HG03060 (cell line): ENCODE results near the gene LRBA.
"Not testable (repeated sequence)": the region's sequence is repeated elsewhere in the genome, so short reads cannot be mapped to it uniquely, and the experiment has no call there.

Experiments used
- ATAC-seq: cut with Tn5 transposase; IDR thresholded peaks from one replicate; pipeline ENCODE4 v1.9.1; 2021; ENCODE audit warnings: low read depth, moderate number of reproducible peaks; ENCODE audit not compliant: unreplicated experiment

The LRBA gene

DNA sequence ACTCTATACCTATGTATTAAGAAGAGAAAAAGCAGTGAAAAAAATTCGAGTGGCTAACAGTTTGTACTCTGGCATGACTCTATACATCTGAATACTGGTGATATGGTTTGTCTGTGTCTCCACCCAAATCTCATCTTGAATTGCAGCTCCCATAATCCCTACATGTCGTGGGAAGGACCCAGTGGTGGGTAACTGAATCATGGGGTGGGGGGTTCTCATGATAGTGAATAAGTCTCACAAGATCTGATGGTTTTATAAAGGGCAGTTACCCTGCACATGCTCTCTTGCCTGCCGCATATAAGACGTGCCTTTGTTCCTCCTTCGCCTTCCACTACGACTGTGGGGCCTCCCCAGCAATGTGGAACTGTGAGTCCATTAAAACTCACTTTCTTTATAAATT, 70.4 kb downstream of the LRBA start:
- no peak for ATAC-seq

DNA sequence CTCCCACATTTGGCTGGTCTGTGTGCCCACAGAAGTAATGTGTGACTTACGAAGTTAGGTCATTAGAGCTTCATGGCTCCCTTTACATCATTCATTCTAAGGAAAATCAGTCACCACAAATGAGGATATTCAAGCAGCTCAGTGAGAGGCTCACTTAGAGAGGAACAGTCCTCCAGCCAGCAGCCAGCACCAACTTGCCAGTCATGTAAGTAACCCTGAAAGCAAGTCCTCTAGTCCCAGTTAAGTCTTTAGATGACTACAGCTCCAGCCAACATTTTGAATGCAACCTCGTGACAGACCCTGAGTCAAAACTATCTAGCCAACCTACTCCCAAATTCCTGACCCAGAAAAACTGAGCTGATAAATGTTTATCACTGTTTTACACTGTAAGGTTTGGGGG, 71.3 kb downstream of the LRBA start:
- no peak for ATAC-seq

DNA sequence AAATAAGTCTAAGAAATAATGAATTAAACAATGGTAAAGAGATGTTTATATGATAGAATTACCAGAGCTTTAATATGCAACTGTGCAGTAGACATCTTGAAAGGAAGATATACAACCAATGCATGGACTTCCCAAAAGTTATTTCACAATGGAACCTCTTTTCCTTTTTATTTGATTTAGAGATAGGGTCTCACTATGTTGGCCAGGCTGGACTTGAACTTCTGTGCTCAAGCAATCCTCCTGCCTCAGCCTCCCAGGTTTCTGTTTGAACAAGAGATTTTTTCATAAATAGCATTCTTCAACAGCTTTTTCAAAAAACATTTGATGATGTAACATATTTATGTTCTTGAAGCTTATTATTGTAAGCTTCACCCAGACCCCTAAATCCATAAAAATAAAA, 72.0 kb downstream of the LRBA start:
- ATAC-seq: no peak

DNA sequence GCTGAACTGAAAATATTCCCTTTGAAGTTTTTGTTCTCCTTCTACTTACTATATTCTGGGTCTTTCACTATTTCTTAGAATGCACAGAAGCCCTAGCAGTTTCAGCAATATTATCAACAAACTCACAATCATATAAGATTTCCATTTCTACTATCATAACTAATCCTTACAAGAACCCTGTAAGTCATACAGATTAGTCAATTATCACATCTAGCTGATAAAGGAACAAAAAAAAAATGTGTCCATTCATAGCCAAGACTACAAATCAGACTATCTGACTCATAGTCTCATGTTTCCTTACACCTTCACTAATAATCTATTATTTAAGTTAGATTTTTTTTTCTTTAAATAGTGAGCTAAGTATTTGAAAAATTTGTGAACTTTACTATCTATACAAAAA, 72.5 kb downstream of the LRBA start:
- ATAC-seq: no peak

DNA sequence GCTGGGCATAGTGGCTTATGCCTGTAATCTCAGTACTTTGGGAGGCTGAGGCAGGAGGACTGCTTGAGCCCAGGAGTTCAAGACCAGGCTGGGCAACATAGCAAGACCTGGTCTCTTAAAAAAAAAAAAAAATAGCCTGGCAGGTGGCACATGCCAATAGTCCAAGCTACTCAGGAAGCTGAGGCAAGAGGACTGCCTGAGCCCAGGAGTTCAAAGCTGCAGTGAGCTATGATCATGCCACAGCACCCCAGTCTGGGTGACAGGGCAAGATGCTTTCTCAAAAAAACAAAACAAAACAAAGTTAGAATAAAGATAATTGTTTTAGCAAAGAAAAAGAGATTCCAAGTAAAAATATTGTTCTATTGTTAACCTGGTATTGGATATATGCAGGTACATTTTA, 75.0 kb downstream of the LRBA start:
- ATAC-seq: no peak

DNA sequence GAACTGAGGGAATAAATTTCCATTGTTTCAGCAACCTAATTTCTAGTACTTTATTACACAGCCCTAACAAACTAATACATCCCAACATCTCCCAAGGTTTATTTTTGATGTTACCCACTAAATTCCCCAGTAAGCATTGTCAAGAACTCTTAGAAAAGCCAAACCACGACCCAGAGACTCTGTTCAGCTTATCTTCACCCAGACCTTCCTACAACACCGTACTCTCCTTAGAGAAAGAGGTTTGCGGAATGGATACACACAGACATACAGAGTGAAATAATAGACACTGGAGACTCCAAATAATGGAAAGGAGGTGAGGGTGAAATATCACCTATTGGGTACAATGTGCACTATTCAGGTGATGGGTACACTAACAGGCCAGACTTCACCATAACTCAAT, 75.6 kb downstream of the LRBA start:
- no peak for ATAC-seq

DNA sequence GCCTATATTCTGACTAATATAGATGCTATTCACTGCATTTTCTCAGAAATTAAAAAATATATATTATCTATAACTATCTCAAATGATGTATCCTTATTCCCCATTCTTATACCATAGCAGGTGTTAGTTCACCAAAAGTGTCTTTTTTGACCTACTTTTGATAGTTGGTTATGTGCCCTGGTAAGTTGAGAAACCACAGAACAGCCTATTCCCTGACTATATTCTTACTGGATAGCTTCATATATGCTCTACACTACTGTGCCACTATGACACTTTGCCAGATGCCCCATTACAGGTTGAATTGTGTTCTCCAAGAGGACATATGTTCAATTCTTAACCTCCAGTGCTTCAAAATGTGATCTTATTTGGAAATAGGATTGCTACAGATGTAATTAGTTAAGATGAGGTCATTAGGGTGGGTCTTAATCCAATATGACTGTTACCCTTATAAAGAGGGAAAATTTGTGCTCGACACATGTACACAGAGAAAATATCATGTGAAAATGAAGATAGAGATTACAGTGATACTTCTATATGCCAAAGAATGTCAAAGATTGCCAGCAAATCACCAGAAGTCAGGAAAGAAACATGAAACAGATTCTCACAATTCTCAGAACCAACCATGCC, 76.1 kb downstream of the LRBA start:
- ATAC-seq: no peak

DNA sequence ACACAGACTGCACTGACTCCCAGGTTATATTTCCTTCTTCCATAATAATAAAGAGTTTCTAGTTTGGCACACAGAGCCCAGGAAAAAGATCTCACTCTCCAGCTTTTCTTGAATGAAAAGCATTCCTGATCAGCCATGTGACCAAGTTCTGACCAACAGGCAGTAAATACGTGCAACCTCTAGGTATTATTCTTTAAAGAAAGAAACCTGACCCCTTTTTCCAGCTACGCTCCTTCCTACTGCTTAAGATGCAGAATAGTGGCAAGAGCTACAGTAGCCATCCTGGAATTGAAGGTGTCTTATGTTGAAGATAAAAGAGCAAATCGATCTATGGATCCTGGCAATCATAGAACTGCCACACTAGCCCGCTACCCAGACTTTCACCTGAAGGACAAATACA, 76.7 kb downstream of the LRBA start:
- ATAC-seq: no peak

DNA sequence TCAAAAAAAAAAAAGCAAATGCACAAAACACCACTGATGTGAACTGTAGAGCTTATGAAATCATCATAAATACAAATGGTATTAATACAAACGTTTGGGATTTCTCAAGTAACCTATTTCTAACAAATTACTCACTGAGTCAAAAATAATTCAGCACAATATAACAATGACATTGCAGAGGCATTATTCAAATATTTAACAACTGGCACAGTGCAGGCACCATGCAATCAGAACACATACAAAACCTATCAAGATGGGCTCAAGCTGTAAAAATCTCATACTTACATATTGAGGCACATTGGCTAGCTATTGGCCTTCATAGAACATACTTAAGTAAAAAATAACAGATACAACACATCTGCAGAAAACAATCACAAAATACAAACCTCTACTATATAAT, 81.1 kb downstream of the LRBA start:
- no peak for ATAC-seq

DNA sequence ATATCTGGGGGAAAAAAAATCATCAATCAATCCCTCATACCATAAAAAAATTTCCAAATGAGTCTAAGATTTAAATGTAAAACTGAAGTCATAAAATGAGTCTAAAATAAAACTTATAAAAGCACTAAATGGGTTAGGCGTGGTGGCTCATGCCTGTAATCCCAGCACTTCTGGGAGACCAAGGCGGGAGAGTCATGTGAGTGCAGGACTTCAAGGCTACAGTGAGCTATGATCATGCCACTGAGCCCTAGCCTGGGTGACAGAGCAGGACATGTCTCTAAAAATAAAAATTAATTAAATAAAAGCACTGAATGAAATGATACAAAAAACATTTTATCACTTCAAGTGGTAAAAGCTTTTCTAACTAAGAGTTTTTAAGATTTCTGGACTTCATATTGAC, 83.3 kb downstream of the LRBA start:
- no peak for ATAC-seq

DNA sequence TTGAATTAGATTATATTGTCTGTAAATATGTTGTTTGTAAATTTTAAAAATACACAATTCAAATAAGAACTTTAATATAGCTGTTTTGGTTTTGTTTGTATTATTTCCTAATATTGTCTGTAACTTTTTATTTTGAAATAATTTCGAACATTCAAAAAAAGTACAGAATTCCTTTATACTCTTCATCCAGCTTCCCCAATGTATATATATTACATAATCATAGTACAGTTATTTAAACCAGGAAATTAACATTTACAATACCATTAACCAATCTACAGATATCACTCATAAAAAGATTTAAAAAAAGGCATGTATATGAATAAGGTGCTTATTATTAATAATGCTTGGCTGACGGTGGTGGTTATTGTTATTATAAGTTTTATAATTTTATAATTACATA, 84.1 kb downstream of the LRBA start:
- ATAC-seq: no peak

DNA sequence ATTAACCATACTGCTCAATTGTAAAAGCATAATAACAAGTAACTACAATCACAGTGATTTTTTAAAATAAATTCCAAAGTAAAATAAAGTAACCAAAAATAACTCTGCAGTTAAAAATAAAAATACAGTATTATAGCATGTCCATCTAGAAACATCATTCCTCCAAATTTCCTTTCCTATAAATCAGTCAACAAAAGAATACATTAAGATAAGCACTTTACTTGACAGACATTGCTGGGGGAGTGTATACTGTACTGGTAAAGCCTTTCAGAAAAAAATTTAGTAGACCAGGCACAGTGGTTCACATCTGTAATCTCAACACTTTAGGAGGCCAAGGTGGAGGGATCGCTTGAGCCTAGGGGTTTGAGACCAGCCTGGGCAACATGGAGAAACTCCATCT, 91.1 kb downstream of the LRBA start:
- no peak for ATAC-seq

DNA sequence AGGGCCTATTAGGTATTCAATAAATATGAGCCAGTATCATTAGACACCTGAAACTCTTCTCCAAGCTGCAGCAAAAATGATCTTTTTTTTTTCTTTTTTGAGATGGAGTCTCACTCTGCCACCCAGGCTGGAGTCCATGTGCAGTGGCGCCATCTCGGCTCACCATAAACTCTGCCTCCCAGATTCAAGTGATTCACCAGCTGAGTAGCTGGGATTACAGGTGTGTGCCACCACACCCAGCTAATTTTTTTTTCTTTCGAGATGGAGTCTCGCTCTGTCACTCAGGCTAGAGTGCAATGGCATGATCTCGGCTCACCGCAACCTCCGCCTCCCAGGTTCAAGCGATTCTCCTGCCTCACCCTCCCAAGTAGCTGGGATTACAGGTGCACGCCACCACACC, 93.6 kb downstream of the LRBA start:
- ATAC-seq: not testable (repeated sequence)

DNA sequence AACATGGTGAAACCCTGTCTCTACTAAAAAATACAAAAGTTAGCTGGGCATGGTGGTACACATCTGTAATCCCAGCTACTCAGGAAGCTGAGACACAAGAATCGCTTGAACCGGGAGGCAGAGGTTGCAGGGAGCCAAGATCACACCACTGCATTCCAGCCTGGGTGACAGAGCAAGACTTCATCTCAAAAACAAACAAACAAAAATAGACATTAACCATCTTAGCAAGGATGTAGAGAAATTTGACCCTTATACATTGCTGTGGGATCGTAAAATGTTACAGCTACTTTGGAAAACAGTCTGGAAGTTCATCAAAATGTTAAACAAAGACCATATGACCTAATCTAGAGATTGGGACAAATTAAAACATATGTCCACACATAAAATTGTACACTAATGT, 96.5 kb downstream of the LRBA start:
- not testable (repeated sequence) for ATAC-seq

DNA sequence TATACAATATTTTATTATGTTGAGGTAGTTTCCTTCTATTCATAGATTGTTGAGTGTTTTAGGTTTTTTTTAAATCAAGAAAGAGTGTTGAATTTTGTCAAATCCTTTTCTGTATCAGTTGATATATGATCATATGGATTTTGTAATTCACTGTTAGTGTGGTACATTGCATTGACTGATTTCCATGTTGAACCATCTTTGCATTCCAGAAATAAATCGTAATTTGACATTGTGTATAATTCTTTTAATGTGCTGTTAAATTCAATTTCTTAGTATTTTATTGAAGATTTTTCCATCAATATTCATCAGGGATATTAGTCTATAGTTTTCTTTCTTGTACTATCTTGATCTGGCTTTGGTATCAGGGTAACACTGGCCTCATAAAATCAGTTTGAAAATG, 103.8 kb downstream of the LRBA start:
- no peak for ATAC-seq

DNA sequence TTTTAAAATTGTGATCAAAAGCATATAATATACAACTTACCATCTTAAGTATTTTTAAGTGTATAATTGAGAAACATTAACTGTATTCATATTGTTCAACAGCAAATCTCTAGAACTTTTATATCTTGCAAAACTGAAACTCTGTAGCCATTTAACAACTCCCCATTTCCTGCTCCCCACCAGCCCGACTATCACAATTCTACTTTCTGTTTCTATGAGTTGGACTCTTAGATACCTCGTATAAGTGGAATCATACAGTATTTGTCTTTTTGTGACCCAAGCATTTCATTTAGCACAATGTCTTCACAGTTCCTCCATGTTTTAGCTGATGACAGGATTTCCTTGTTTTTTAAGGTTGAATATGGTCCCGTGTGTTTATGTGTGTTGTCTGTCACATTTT, 106.0 kb downstream of the LRBA start:
- no peak for ATAC-seq

DNA sequence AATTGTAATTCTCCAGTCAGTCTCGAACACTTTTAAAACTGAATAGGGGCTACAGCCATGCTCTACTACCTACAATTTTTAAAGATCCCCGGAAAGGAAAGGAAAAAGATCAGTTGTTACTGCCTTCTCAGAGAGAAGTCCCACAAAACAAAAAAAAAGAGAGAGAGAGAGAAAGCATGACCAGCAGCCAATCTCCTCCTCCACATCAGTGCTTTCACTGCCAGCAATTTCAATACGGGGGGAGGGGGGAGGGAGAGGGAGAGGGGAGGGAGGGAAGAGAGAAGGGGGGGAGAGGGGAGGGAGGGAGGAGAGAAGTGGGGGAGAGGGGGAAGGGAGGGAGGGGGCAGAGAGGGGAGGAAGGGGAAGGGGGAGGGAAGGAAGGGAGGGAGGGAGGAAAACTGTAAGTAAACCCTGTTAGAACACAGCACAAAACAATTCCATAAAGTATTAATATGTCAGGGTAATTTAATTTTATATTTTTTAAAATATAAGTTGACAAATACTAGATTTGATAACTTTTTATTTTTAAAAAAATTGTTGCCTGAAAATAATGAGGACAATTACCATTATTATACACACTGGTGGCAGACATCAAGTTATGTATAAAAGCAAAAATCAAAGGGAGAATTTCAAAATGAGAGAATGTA, 108.0 kb downstream of the LRBA start:
- no peak for ATAC-seq

DNA sequence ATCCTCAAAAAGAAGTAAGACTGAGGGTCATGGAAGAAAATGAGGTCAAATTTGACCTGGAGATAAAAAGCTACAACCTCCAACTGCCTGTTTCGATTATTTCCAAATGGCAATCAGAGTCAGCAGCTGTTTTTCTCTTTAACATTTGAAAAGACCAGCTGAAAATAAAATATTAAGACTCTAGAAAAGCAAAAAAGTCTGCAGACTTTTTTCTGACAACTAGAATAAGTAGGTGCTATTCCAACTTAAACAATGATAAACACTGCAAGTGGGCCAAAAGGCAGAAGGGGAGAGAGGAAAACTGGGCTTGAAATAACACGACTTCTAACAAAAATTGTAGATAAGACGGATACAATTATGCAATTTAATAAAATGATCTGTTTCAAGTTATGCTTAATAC, 110.4 kb downstream of the LRBA start:
- ATAC-seq: no peak

DNA sequence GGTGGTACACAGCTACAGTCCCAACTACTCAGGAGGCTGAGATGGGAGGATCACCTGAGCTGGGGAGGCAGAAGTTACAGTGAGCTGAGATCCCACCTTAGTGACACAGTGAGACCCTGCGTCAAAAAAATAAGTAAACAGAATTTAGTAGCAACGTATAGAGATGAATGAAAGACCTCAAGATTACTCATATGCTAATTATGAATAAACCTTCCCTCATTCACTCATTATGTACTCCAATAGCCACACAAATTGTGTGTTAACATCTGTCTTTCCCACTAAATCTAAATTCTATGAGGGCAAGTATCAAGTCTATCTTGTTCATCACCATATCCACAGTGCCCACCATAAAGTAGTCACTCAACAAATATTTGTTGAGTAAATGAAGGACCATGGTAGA, 111.5 kb downstream of the LRBA start:
- ATAC-seq: no peak

DNA sequence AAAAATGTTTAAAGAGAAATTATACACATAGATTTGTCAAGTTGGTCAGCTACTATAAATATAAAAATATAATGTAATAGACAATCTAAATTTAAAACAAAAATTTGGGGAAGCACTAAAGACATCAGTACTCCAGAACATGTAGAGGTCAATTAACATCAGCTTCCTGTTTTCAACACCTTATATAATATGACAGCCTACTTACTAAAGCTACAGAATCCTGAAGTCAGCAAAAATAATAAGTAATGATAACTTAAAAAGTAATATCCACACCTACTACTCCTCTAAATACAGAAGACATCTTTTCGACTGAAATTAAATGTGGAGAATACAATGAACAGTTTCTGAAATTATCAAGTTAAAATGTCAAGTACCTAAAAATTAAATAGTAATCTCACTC, 118.6 kb downstream of the LRBA start:
- no peak for ATAC-seq

DNA sequence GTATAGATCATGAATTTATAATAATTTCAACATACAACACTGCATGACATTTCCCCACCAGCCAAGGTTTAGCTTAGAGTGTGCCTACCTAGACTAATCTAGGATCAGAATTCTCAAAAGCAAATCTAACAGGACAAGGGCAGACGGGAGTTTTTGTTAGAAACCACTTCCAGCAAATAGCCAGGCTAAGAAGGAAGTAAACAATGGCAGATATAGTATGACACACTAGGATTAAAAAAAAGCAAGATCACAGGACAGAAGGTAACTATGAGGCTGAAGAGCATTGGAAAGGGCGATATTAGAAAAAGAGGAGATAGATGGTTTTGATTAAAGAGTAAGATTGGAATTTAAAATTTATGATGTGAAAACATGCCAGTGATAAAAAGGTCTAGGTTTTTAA, 124.8 kb downstream of the LRBA start:
- ATAC-seq: no peak

DNA sequence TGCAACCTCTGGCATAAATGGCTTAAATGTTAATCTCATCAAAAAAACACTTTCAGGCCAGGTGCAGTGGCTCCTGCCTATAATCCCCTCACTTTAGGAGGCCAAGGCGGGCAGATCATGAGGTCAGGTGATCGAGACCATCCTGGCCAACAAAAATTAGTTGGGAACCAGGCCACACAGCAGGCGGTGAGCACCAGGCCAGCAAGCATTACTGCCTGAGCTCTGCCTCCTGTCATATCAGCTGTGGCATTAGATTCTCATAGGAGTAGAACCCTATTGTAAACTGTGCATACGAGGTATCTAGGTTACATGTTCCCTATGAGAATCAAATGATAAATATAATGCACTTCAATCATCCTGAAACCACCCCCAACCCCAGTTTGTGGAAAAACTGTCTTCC, 125.8 kb downstream of the LRBA start:
- ATAC-seq: no peak

DNA sequence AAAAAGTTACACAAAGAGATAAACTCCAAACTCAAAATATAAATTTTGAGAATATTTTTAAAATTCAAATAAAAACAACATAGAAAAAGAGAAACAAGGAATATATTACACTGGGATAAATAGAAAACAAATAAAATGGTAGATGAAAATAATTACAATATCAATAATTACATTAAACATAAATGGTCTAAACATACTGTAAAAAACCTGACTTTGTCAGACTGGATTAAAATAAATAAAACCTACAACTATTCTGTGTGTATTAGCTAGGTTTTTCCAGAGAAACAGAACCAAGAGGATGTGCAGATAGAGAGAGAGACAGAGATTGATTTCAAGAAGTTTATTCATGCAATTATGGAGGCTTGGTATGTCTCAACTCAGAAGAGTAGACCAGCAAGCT, 126.5 kb downstream of the LRBA start:
- ATAC-seq: no peak
